Skeletal muscle cell (primary cell): ENCODE results near the gene ZFHX2.

ENCODE experiments used
- DNase-seq: peaks from one replicate; pipeline ENCODE4 v3.0.0-alpha.2; 2010; ENCODE audit warnings: low read depth
- H3K4me3 ChIP-seq: 2 replicates; pipeline ENCODE4 v1.5.1; 2011; ENCODE audit warnings: low read depth, mild to moderate bottlenecking, control low read depth, low read length, moderate library complexity

ZFHX2 gene

GRCh38 chr14:23528555-23528954 lies 23.0 kb downstream of the ZFHX2 start:
- DNase-seq, result no peak
- no peak overlapping the region for H3K4me3 ChIP-seq

GRCh38 chr14:23525611-23526010 lies 26.0 kb downstream of the ZFHX2 start:
- H3K4me3 ChIP-seq, result no peak overlapping the region
- no peak for DNase-seq

GRCh38 chr14:23524954-23525353 lies 26.6 kb downstream of the ZFHX2 start:
- H3K4me3 ChIP-seq, result no peak overlapping the region
- no peak for DNase-seq

- DNase-seq, result no peak
Observed at GRCh38 chr14:23523229-23524016, 28.1 kb downstream of the ZFHX2 start.

GRCh38 chr14:23522643-23523198 lies 28.8 kb downstream of the ZFHX2 start:
- no peak overlapping the region for H3K4me3 ChIP-seq
- DNase-seq, result no peak

More at GRCh38 chr14:23523229-23524016, 28.1 kb downstream of the ZFHX2 start:
- no peak overlapping the region for H3K4me3 ChIP-seq

- DNase-seq, result no peak
- H3K4me3 ChIP-seq, result no peak overlapping the region
Observed at GRCh38 chr14:23521785-23522640, 29.6 kb downstream of the ZFHX2 start.

GRCh38 chr14:23520899-23521533 lies 30.5 kb downstream of the ZFHX2 start:
- H3K4me3 ChIP-seq, result no peak overlapping the region
- DNase-seq, result no peak

GRCh38 chr14:23518709-23519108 lies 32.9 kb downstream of the ZFHX2 start:
- no peak for DNase-seq
- no peak overlapping the region for H3K4me3 ChIP-seq

GRCh38 chr14:23517650-23518326 lies 33.8 kb downstream of the ZFHX2 start:
- DNase-seq, result no peak
- no peak overlapping the region for H3K4me3 ChIP-seq

- no peak for DNase-seq
- no peak overlapping the region for H3K4me3 ChIP-seq
Observed at GRCh38 chr14:23514644-23514957, 37.0 kb downstream of the ZFHX2 start.

GRCh38 chr14:23513818-23514643 lies 37.5 kb downstream of the ZFHX2 start:
- H3K4me3 ChIP-seq, result no peak overlapping the region
- no peak for DNase-seq

GRCh38 chr14:23513005-23513817 lies 38.4 kb downstream of the ZFHX2 start:
- DNase-seq, result no peak
- no peak overlapping the region for H3K4me3 ChIP-seq

GRCh38 chr14:23512156-23512555 lies 39.4 kb downstream of the ZFHX2 start:
- H3K4me3 ChIP-seq, result no peak overlapping the region
- DNase-seq, result no peak

- peak; percentile 1 for DNase-seq
- no peak overlapping the region for H3K4me3 ChIP-seq
Observed at GRCh38 chr14:23494223-23494622, 57.3 kb downstream of the ZFHX2 start.

GRCh38 chr14:23492618-23493272 lies 58.8 kb downstream of the ZFHX2 start:
- H3K4me3 ChIP-seq, result no peak overlapping the region
- DNase-seq, result no peak

- no peak for DNase-seq
Observed at GRCh38 chr14:23487216-23487615, 64.3 kb downstream of the ZFHX2 start.

GRCh38 chr14:23486036-23486435 lies 65.5 kb downstream of the ZFHX2 start:
- no peak for DNase-seq
- no peak overlapping the region for H3K4me3 ChIP-seq

More at GRCh38 chr14:23487216-23487615, 64.3 kb downstream of the ZFHX2 start:
- no peak overlapping the region for H3K4me3 ChIP-seq
